T-cell (primary cell): ENCODE results near the gene ALOX5AP. TPM values are rescaled to one million over a fixed set of nuclear protein-coding genes. Genes with fewer than 3 reads are reported as not detected.

Source experiments
- ATAC-seq, 4 experiments: fragments of 200-7000 bp in 3 of 4; fragments of 150-1000 bp in 1 of 4; cut with Tn5 transposase; replicated peaks in 1 of 4; 1 replicate in 3 of 4; 2 replicates in 1 of 4; pipeline ENCODE4 v1.10.0; 2021; ENCODE audit warnings: moderate library complexity in 3 of 4, mild to moderate bottlenecking in 2 of 4, moderate number of reproducible peaks in 1 of 4
- CTCF ChIA-PET, 2 donors: fragments of 300-600 bp; sonication (Branson Sonifier 250); formaldehyde crosslinking; loops; one replicate each; lab custom pipeline; 2022; ENCODE audit warnings: antibody characterized with exemption in 2 of 2; lab: Charles Lee
- POLR2A ChIA-PET, 2 donors: fragments of 300-600 bp; sonication (Branson Sonifier 250); formaldehyde crosslinking; loops; one replicate each; lab custom pipeline; 2022; ENCODE audit warnings: antibody characterized with exemption in 2 of 2; lab: Charles Lee
- DNase-seq, 35 experiments: peaks; one replicate each; pipeline versions ENCODE4 v3.0.0 to v3.0.0-alpha.2; 2013 to 2023
- H3K27ac ChIP-seq: one replicate; pipeline ENCODE4 v1.5.1; 2013; ENCODE audit warnings: low read length
- H3K27me3 ChIP-seq, 2 experiments: replicated peaks in 1 of 2; 1 replicate in 1 of 2; 2 replicates in 1 of 2; pipeline versions ENCODE4 v1.6.1 to v1.7.0; 2013; ENCODE audit warnings: low read length in 1 of 2, mixed read lengths in 1 of 2; ENCODE audit not compliant: control insufficient read depth in 2 of 2, insufficient read depth in 2 of 2; ENCODE audit errors: extremely low read depth in 1 of 2
- H3K36me3 ChIP-seq, 2 donors: 1 replicate in 1 of 2; 2 replicates in 1 of 2; pipeline versions ENCODE4 v1.6.1 to v1.7.0; 2013; ENCODE audit warnings: low read length in 1 of 2; ENCODE audit not compliant: control insufficient read depth in 2 of 2, insufficient read depth in 1 of 2; ENCODE audit errors: extremely low read depth in 1 of 2
- H3K4me1 ChIP-seq, 2 experiments: 1 replicate in 1 of 2; 2 replicates in 1 of 2; pipeline versions ENCODE4 v1.6.1 to v1.7.0; 2013; ENCODE audit warnings: low read length in 2 of 2, mixed read lengths in 1 of 2; ENCODE audit not compliant: insufficient read depth in 2 of 2, control insufficient read depth in 1 of 2; ENCODE audit errors: extremely low read depth in 1 of 2
- H3K4me3 ChIP-seq, 2 donors: 1 replicate in 1 of 2; 2 replicates in 1 of 2; pipeline versions ENCODE4 v1.5.1 to v1.7.0; 2013; ENCODE audit warnings: mild to moderate bottlenecking in 2 of 2, low read length in 1 of 2, moderate library complexity in 1 of 2; ENCODE audit not compliant: control insufficient read depth in 1 of 2; ENCODE audit errors: extremely low read depth in 1 of 2
- H3K9me3 ChIP-seq: 2 replicates; pipeline ENCODE4 v1.7.0; 2013
- H3K27ac Mint-ChIP-seq, 2 donors: one replicate each; pipeline ENCODE4 v1.8.0; 2020 to 2021; ENCODE audit warnings: mild to moderate bottlenecking in 2 of 2, mixed read lengths in 2 of 2
- H3K27me3 Mint-ChIP-seq, 2 donors: one replicate each; pipeline ENCODE4 v1.8.0; 2021 to 2022; ENCODE audit warnings: mixed read lengths in 2 of 2
- H3K36me3 Mint-ChIP-seq: one replicate; pipeline ENCODE4 v1.8.0; 2021; ENCODE audit warnings: mixed read lengths
- H3K4me1 Mint-ChIP-seq, 3 donors: one replicate each; pipeline ENCODE4 v1.8.0; 2020 to 2022; ENCODE audit warnings: mixed read lengths in 3 of 3, mild to moderate bottlenecking in 1 of 3
- H3K4me3 Mint-ChIP-seq, 3 donors: one replicate each; pipeline ENCODE4 v1.8.0; 2020 to 2022; ENCODE audit warnings: mild to moderate bottlenecking in 3 of 3, mixed read lengths in 3 of 3, moderate library complexity in 3 of 3
- H3K9me3 Mint-ChIP-seq, 3 donors: one replicate each; pipeline ENCODE4 v1.8.0; 2020 to 2022; ENCODE audit warnings: mixed read lengths in 3 of 3
- WGBS: methylation state at CpG from one replicate; pipeline ENCODE4 v1.1.5; 2013; ENCODE audit warnings: missing lambda C conversion rate; ENCODE audit not compliant: insufficient coverage; 5-methylcytosine and 5-hydroxymethylcytosine counted together
- total RNA-seq, 35 experiments: library from RNA in 6 of 35; stranded (reverse) in 6 of 35; fragments of 120-200 nt in 1 of 35; gene quantifications; one replicate each; pipeline versions ENCODE4 v1.2.1 to v1.2.4 and lab custom pipeline; 2013 to 2026

Gene ALOX5AP
- total RNA-seq, 5 donors from 2014 or later (not counting 1 experiment from before 2014, with no cell fraction given): 24.2 to 64.9 (median 50.8) TPM

- Histone ChIP-seq H3K9me3 (no peaks in the 10 kb centered on the region), H3K4me1 (peaks cover 0 to under 1% of the 10 kb centered on the region in 2 experiments), H3K36me3 (no peaks in the 10 kb centered on the region), H3K4me3 (no peak overlapping the region), H3K27ac (no peak overlapping the region), H3K27me3 (peaks cover 0 to 7% of the 10 kb centered on the region in 2 experiments)
- CTCF ChIA-PET: no interaction called here
- ATAC-seq (no peak), DNase-seq (no peak)
- no peaks in the 10 kb centered on the region for H3K9me3 Mint-ChIP-seq
- H3K27me3 Mint-ChIP-seq: peaks cover 0 to 4% of the 10 kb centered on the region in 2 donors
- POLR2A ChIA-PET: no interaction called here
- H3K4me1 Mint-ChIP-seq: peaks cover 0 to 6% (median 0%) of the 10 kb centered on the region in 3 donors
- no peaks in the 10 kb centered on the region for H3K36me3 Mint-ChIP-seq
- H3K27ac Mint-ChIP-seq: no peak overlapping the region
- WGBS: 92% methylated on average over 2 of the region's 4 CpGs
- H3K4me3 Mint-ChIP-seq: no peak overlapping the region
Observed at GRCh38 chr13:30702006-30702405, 33.3 kb upstream of the ALOX5AP start.

DNA sequence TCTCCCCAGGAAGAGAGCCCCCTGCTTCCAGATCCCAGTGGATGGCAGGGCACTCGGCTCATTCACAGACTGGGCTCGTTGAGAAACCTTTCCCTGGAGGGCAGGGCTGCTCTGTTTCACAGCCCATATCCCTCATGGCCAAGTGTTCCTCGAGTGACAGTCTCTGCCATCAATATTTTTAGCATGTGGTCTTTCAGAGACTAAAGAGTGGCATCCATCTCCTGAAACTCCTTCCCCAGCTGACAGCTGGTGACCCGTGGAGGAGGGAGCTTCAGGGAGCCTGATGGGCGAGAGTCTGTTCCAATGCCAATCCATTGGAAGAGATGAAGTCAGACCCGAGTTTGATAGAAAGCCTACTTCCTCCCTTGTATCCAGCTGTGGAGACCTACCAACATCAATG, 30.7 kb upstream of the ALOX5AP start:
- H3K4me3 Mint-ChIP-seq: no peak overlapping the region
- DNase-seq: no peak
- H3K9me3 Mint-ChIP-seq: no peaks in the 10 kb centered on the region
- WGBS: no CpG with 5 or more reads among the region's 6 CpGs
- Histone ChIP-seq H3K36me3 (no peaks in the 10 kb centered on the region), H3K27ac (no peak overlapping the region), H3K4me3 (no peak overlapping the region), H3K27me3 (no peaks in the 10 kb centered on the region), H3K9me3 (no peaks in the 10 kb centered on the region), H3K4me1 (no peaks in the 10 kb centered on the region)
- no peaks in the 10 kb centered on the region for H3K27me3 Mint-ChIP-seq
- ChIA-PET CTCF (interaction anchor here in 1 of 2 donors (0.6 kb wide), 1 partner anchor 32 kb away, joined by 4 read pairs; no protein-coding TSS in a partner anchor), POLR2A (no interaction called here)
- H3K36me3 Mint-ChIP-seq: no peaks in the 10 kb centered on the region
- no peaks in the 10 kb centered on the region for H3K4me1 Mint-ChIP-seq
- ATAC-seq: no peak
- H3K27ac Mint-ChIP-seq: no peak overlapping the region

DNA sequence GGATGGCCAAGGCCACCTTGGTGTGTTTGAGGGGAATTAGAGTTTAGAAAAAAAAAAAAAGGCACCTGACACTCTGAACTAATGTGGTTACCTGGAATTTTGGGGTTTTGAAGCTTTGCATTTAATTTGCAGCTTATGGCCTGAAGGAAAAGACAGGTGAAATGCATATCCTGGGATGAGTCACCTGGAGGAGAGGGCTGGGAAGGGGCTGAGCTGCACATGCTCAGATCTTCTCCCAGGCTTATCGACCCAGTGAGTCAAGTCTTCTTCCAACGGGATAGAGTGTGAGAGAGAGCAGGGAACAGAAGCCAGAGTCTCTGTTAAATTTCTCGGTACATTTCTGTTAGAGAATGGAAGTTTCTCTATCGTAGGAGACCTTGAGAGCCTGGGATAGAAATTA, 29.7 kb upstream of the ALOX5AP start:
- no peaks in the 10 kb centered on the region for H3K27me3 Mint-ChIP-seq
- no peaks in the 10 kb centered on the region for H3K27me3 ChIP-seq
- no peaks in the 10 kb centered on the region for H3K4me1 ChIP-seq
- CTCF ChIA-PET: no interaction called here
- WGBS: 88% methylated on average over 1 of the region's 4 CpGs
- POLR2A ChIA-PET: no interaction called here
- no peak overlapping the region for H3K4me3 ChIP-seq
- no peak for ATAC-seq
- H3K9me3 ChIP-seq: no peaks in the 10 kb centered on the region
- no peaks in the 10 kb centered on the region for H3K4me1 Mint-ChIP-seq
- no peaks in the 10 kb centered on the region for H3K36me3 Mint-ChIP-seq
- no peak overlapping the region for H3K27ac Mint-ChIP-seq
- no peaks in the 10 kb centered on the region for H3K9me3 Mint-ChIP-seq
- no peaks in the 10 kb centered on the region for H3K36me3 ChIP-seq
- no peak overlapping the region for H3K27ac ChIP-seq
- no peak for DNase-seq
- no peak overlapping the region for H3K4me3 Mint-ChIP-seq

DNA sequence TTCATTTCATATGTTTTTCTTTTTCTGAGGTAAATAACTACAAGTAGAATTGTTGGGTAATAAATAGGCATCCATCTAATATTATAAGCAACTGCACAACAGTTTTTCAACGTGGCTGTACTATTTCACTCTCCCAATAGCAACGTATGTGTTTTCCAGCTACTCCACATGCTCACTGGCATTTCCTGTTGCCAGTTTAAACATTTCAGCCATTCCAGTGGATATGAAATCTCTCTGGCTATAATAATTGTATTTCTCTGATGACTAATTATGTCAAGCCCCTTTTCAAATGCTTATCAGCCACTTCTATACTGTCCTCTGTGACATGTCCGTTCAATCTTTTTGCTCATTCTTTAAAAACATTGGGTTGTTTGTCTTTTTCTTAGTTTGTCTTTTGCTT, 26.8 kb upstream of the ALOX5AP start:
- ChIA-PET CTCF (interaction anchor here in 1 of 2 donors (0.7 kb wide), 1 partner anchor 15 kb away, joined by 5 read pairs; no protein-coding TSS in a partner anchor), POLR2A (no interaction called here)
- H3K36me3 ChIP-seq: no peaks in the 10 kb centered on the region
- no peaks in the 10 kb centered on the region for H3K4me1 ChIP-seq
- no peak overlapping the region for H3K4me3 ChIP-seq
- DNase-seq (no peak), ATAC-seq (no peak)
- H3K27me3 ChIP-seq: peaks cover 0 to 8% of the 10 kb centered on the region in 2 experiments
- H3K27ac ChIP-seq: no peak overlapping the region
- Mint-ChIP-seq H3K4me3 (no peak overlapping the region), H3K9me3 (no peaks in the 10 kb centered on the region), H3K27me3 (no peaks in the 10 kb centered on the region), H3K27ac (no peak overlapping the region), H3K4me1 (peaks cover 0 to 5% (median 0%) of the 10 kb centered on the region in 3 donors), H3K36me3 (no peaks in the 10 kb centered on the region)
- no peaks in the 10 kb centered on the region for H3K9me3 ChIP-seq
- no CpG with 5 or more reads among the region's 3 CpGs for WGBS

DNA sequence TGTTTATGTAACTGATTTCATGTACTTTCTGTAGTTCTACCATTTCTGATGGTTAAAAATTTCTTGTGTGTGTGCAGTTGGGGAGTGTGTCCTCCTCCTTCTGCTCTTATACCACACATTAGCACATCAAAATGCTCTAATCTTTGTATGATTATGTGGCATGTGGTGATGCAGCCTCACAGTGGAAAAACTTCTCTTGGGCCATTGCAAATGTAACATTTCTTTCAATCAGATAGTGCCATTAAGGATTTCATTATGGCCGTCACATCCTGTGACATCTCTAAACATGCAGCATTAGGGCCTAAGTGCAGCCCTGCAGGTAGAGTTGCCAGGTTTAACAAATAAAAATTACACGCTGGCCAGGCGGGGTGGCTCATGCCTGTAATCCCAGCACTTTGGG, 24.9 kb upstream of the ALOX5AP start:
- Mint-ChIP-seq H3K4me3 (no peak overlapping the region), H3K27me3 (no peaks in the 10 kb centered on the region), H3K4me1 (peaks cover 0 to 5% (median 0%) of the 10 kb centered on the region in 3 donors), H3K27ac (no peak overlapping the region), H3K36me3 (no peaks in the 10 kb centered on the region), H3K9me3 (no peaks in the 10 kb centered on the region)
- Histone ChIP-seq H3K27ac (no peak overlapping the region), H3K4me1 (no peaks in the 10 kb centered on the region), H3K9me3 (no peaks in the 10 kb centered on the region), H3K27me3 (peaks cover 0 to 8% of the 10 kb centered on the region in 2 experiments), H3K4me3 (no peak overlapping the region), H3K36me3 (no peaks in the 10 kb centered on the region)
- ChIA-PET CTCF (no interaction called here), POLR2A (no interaction called here)
- 80% methylated on average over 1 of the region's 3 CpGs for WGBS
- DNase-seq (no peak), ATAC-seq (no peak)

- Histone ChIP-seq H3K4me3 (no peak overlapping the region), H3K9me3 (no peaks in the 10 kb centered on the region), H3K27me3 (peaks cover 0 to 8% of the 10 kb centered on the region in 2 experiments), H3K4me1 (no peaks in the 10 kb centered on the region), H3K36me3 (no peaks in the 10 kb centered on the region), H3K27ac (no peak overlapping the region)
- Mint-ChIP-seq H3K27ac (no peak overlapping the region), H3K4me1 (peaks cover 0 to 5% (median 0%) of the 10 kb centered on the region in 3 donors), H3K27me3 (no peaks in the 10 kb centered on the region), H3K9me3 (no peaks in the 10 kb centered on the region), H3K4me3 (no peak overlapping the region), H3K36me3 (no peaks in the 10 kb centered on the region)
- 83% methylated on average over 1 of the region's 4 CpGs for WGBS
- ATAC-seq (no peak), DNase-seq (no peak)
- ChIA-PET CTCF (no interaction called here), POLR2A (no interaction called here)
Observed at GRCh38 chr13:30711375-30711774, 24.0 kb upstream of the ALOX5AP start.

DNA sequence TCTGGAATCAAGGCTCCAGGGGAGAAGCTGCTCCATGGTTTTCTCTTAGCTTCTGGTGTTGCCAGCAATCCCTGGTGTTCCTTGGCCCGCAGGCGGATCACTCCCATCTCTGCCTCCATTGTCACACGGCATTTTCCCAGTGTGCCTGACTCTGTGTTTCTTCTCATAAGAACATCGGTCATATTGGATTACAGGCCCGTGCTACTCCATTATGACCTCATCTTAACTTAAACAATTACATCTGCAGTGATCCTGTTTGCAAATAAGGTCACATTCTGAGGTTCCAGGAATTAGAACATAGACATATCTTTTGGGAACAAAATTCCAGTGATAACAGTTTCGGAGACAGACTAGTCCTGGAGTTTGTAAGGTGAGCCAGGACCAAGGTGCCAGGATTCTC, 23.5 kb upstream of the ALOX5AP start:
- WGBS: 100% methylated on average over 6 of the region's 6 CpGs
- H3K9me3 Mint-ChIP-seq: no peaks in the 10 kb centered on the region

More for the DNA sequence above, 23.5 kb upstream of the ALOX5AP start:
- CTCF ChIA-PET: no interaction called here
- H3K4me1 Mint-ChIP-seq: peaks cover 0 to 5% (median 0%) of the 10 kb centered on the region in 3 donors
- POLR2A ChIA-PET: no interaction called here
- no peaks in the 10 kb centered on the region for H3K36me3 Mint-ChIP-seq
- no peak overlapping the region for H3K27ac Mint-ChIP-seq
- DNase-seq (no peak), ATAC-seq (no peak)
- Histone ChIP-seq H3K27me3 (peaks cover 0 to 10% of the 10 kb centered on the region in 2 experiments), H3K9me3 (no peaks in the 10 kb centered on the region), H3K4me3 (no peak overlapping the region), H3K4me1 (no peaks in the 10 kb centered on the region), H3K27ac (no peak overlapping the region), H3K36me3 (no peaks in the 10 kb centered on the region)
- no peaks in the 10 kb centered on the region for H3K27me3 Mint-ChIP-seq
- H3K4me3 Mint-ChIP-seq: no peak overlapping the region
